ENCODE measurements around the gene NFKBIB. TPM values are rescaled to one million over a fixed set of nuclear protein-coding genes. Genes with fewer than 3 reads are reported as not detected.

The NFKBIB gene
- total and polyA plus RNA-seq, 10 donors = 18.1 to 33.5 (median 23.1) TPM

GRCh38 chr19:38867171-38867780 is 32.5 kb upstream of the NFKBIB start:
- intact Hi-C loops (cut with DNase I; ENCODE audit: low total_unique reads) = no loop called here
- no peak for TF ChIP-seq CTCF (IDR thresholded peaks at IDR 0.05 in 8 of 11, conservative IDR thresholded peaks at IDR 0.05 in 3 of 11)
- no peak for TF ChIP-seq POLR2A (IDR thresholded peaks at IDR 0.05)
- no peak for TF ChIP-seq POLR2AphosphoS5 (IDR thresholded peaks at IDR 0.05)
- Histone ChIP-seq H3K27me3 (replicated peaks in 1 of 7) (no peaks in the 10 kb centered on the region), H3K36me3 (peaks cover 0 to 25% (median 0%) of the 10 kb centered on the region in 6 donors), H3K9me3 (no peaks in the 10 kb centered on the region), H3K27ac (peak overlapping the region in 1 of 8 donors; percentile 94), H3K4me1 (peaks cover 40 to 87% (median 79%) of the 10 kb centered on the region in 6 donors), H3K4me3 (no peak overlapping the region)
- no peak for DNase-seq
- 85 to 90% (median 88%) methylated on average over 10 of the region's 10 CpGs for WGBS, 5 donors

DNA sequence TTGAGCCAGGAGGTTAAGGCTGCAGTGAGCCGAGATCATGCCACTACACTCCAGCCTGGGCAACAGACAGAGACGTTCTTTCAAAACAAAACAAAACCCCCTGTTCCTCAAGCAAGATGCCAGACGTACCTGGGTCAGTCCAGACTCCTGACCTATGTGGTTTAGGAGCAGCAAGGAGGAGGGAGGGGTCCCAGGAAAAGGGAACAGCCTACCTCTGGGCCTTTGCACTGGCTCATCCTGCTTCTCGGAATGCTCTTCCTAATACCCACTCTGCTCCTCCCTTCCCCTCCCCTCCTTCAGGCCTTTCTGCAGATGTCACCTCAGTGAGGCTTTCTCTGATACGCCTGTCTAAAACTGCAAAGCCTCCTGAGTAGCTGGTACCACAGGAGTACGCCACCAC is 31.2 kb upstream of the NFKBIB start:
- Histone ChIP-seq H3K36me3 (peaks cover 0 to 38% (median 0%) of the 10 kb centered on the region in 6 donors), H3K4me3 (peak overlapping the region in 6 of 8 donors; percentile 49 to 70 (median 55)), H3K4me1 (peaks cover 32 to 74% (median 66%) of the 10 kb centered on the region in 6 donors), H3K27ac (peak overlapping the region; percentile 8 to 93 (median 84)), H3K27me3 (replicated peaks in 1 of 7) (no peaks in the 10 kb centered on the region), H3K9me3 (no peaks in the 10 kb centered on the region)
- intact Hi-C loops (cut with DNase I; ENCODE audit: low total_unique reads) = no loop called here
- 67 to 79% (median 75%) methylated on average over 6 of the region's 6 CpGs for WGBS, 5 donors
- no peak for DNase-seq
- no peak for TF ChIP-seq POLR2AphosphoS5 (IDR thresholded peaks at IDR 0.05)
- TF ChIP-seq CTCF (IDR thresholded peaks at IDR 0.05 in 8 of 11, conservative IDR thresholded peaks at IDR 0.05 in 3 of 11) = no peak
- no peak for TF ChIP-seq POLR2A (IDR thresholded peaks at IDR 0.05)

DNA sequence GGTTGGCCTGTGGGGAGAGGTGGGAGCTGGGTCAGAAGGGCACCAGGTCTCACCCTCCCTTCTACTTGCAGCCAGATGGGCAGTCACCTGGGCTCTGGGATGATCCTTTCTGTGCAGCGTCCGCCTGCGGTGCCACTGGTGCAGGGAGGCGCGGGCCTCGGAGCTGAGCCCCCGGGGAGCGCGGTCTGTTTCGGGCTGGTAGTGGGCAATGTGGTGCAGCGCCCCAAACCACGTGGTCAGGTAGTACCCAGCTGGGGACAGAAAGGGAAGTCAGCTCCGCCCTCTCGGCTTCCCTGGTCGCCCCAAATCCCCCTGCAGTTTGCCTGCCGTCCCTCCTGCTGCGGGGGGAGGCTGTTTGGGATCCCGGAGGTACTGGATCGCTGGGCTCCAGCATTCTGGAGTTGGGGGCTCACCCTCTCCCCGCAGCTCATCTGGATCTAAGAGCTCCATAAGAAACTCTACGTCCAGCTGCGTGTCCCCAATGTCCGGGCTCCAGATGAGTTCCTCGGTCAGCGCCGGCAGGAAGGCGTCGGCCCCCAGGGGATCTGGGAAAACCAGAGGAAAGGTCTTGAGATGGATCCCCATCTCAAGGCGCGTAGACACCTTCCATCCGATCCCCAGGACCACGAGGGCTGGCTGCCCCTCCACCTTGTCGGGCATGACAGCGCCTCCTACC is 30.5 kb upstream of the NFKBIB start:
- no peaks in the 10 kb centered on the region for H3K27me3 ChIP-seq (replicated peaks in 1 of 7)
- peak; percentile 92 for DNase-seq
- H3K36me3 ChIP-seq = peaks cover 0 to 43% (median 0%) of the 10 kb centered on the region in 6 donors
- intact Hi-C loops (cut with DNase I; ENCODE audit: low total_unique reads) = no loop called here
- peak overlapping the region; percentile 31 to 70 (median 54) for H3K4me3 ChIP-seq
- WGBS, 5 donors = 1 to 14% (median 6%) methylated on average over 20 to 34 of the region's 34 CpGs
- TF ChIP-seq POLR2A (IDR thresholded peaks at IDR 0.05) = no peak
- peak; percentile 49 to 64 (median 58) for TF ChIP-seq POLR2AphosphoS5 (IDR thresholded peaks at IDR 0.05)
- no peaks in the 10 kb centered on the region for H3K9me3 ChIP-seq
- peak overlapping the region; percentile 71 to 93 (median 84) for H3K27ac ChIP-seq
- H3K4me1 ChIP-seq = peaks cover 28 to 66% (median 59%) of the 10 kb centered on the region in 6 donors

- TF ChIP-seq POLR2A (IDR thresholded peaks at IDR 0.05) = peak in 1 of 3 donors; percentile 17
- TF ChIP-seq CTCF (IDR thresholded peaks at IDR 0.05 in 8 of 11, conservative IDR thresholded peaks at IDR 0.05 in 3 of 11) = peak; percentile 89 to 98 (median 95)
- peak; percentile 89 to 94 (median 92) for TF ChIP-seq POLR2AphosphoS5 (IDR thresholded peaks at IDR 0.05)
- intact Hi-C loops (cut with DNase I; ENCODE audit: low total_unique reads) = no loop called here
Measured at GRCh38 chr19:38869836-38870607, 29.7 kb upstream of the NFKBIB start.

More at GRCh38 chr19:38869836-38870607, 29.7 kb upstream of the NFKBIB start:
- DNase-seq = peak; percentile 99
- Histone ChIP-seq H3K4me1 (peaks cover 23 to 59% (median 52%) of the 10 kb centered on the region in 6 donors), H3K9me3 (no peaks in the 10 kb centered on the region), H3K36me3 (peaks cover 0 to 43% (median 0%) of the 10 kb centered on the region in 6 donors), H3K4me3 (peak overlapping the region; percentile 31 to 70 (median 54)), H3K27ac (peak overlapping the region; percentile 71 to 93 (median 84)), H3K27me3 (replicated peaks in 1 of 7) (no peaks in the 10 kb centered on the region)
- 12 to 30% (median 15%) methylated on average over 25 to 62 of the region's 62 CpGs for WGBS, 5 donors

All from spleen (tissue), 11 donors.